Caco-2 (cell line): ENCODE measurements around the gene ACOXL. TPM values are rescaled to one million over a fixed set of nuclear protein-coding genes. Genes with fewer than 3 reads are reported as not detected.
"Not testable (repeated sequence)": the region's sequence is repeated elsewhere in the genome, so short reads cannot be mapped to it uniquely, and the experiment has no call there.

Experiments used
- BruUV-seq: library from RNA; stranded (reverse); fragments of 400-500 nt; replicated peaks from 2 replicates; lab custom pipeline; 2021; lab: Mats Ljungman, UMichigan
- CTCF ChIA-PET: fragments of 300-600 bp; sonication (Branson Sonifier 250); formaldehyde crosslinking; loops from one replicate; lab custom pipeline; 2022; ENCODE audit warnings: antibody characterized with exemption; lab: Charles Lee
- POLR2A ChIA-PET: fragments of 300-600 bp; sonication (Branson Sonifier 250); formaldehyde crosslinking; loops from one replicate; lab custom pipeline; 2022; ENCODE audit warnings: antibody characterized with exemption; lab: Charles Lee
- DNase-seq, 2 experiments: peaks; one replicate each; pipeline versions ENCODE4 v3.0.0 to v3.0.0-alpha.2; 2020 to 2022
- H3K27me3 ChIP-seq: replicated peaks from 2 replicates; pipeline ENCODE4 v1.6.0; 2011; ENCODE audit warnings: low read length; ENCODE audit not compliant: control insufficient read depth, insufficient read depth
- H3K36me3 ChIP-seq: 2 replicates; pipeline ENCODE4 v1.5.1; 2011; ENCODE audit warnings: low read length; ENCODE audit not compliant: control insufficient read depth, insufficient read depth
- H3K4me1 ChIP-seq: fragments of 250-450 bp; sonication (Bioruptor Pico); 2 replicates; pipeline ENCODE4 v1.5.1; 2020; ENCODE audit warnings: mild to moderate bottlenecking
- H3K4me3 ChIP-seq: 2 replicates; pipeline ENCODE4 v1.5.1; 2011; ENCODE audit warnings: low read depth, mild to moderate bottlenecking, control low read depth, low read length
- H3K9me3 ChIP-seq: fragments of 250-450 bp; sonication (Bioruptor Pico); 2 replicates; pipeline ENCODE4 v1.5.1; 2020; ENCODE audit warnings: mild to moderate bottlenecking, moderate library complexity
- H3K27ac Mint-ChIP-seq: one replicate; pipeline ENCODE4 v1.8.0; 2022; ENCODE audit warnings: mixed read lengths; ENCODE audit not compliant: unreplicated experiment
- H3K27me3 Mint-ChIP-seq: one replicate; pipeline ENCODE4 v1.8.0; 2022; ENCODE audit warnings: mixed read lengths; ENCODE audit not compliant: insufficient read depth, unreplicated experiment
- H3K36me3 Mint-ChIP-seq: one replicate; pipeline ENCODE4 v1.8.0; 2022; ENCODE audit warnings: mild to moderate bottlenecking, mixed read lengths; ENCODE audit not compliant: insufficient read depth, unreplicated experiment
- H3K4me1 Mint-ChIP-seq: one replicate; pipeline ENCODE4 v1.8.0; 2022; ENCODE audit warnings: low read depth, mixed read lengths; ENCODE audit not compliant: unreplicated experiment
- H3K4me3 Mint-ChIP-seq: one replicate; pipeline ENCODE4 v1.8.0; 2022; ENCODE audit warnings: mild to moderate bottlenecking, moderate library complexity, mixed read lengths; ENCODE audit not compliant: unreplicated experiment
- H3K9me3 Mint-ChIP-seq: one replicate; pipeline ENCODE4 v1.8.0; 2022; ENCODE audit warnings: mixed read lengths; ENCODE audit not compliant: unreplicated experiment
- intact Hi-C: fragments of 100-400 bp; cut with micrococcal nuclease; formaldehyde crosslinking; loops from one replicate; pipeline ENCODE4 v1.10.0; 2022; ENCODE audit not compliant: unreplicated experiment
- total RNA-seq: library from RNA; stranded (reverse); gene quantifications from 2 replicates; pipeline ENCODE4 v1.2.3, GENCODE V29; 2022
- TF ChIP-seq, protein P1 (sequence below), 2 experiments: fragments of 200-600 bp in 1 of 2; IDR thresholded peaks; 1 replicate in 1 of 2; 2 replicates in 1 of 2; pipeline versions ENCODE4 v1.5.1 to v1.8.0; 2011 to 2022; ENCODE audit warnings: antibody characterized with exemption in 1 of 2, control low read depth in 1 of 2, inconsistent platforms in 1 of 2, low read depth in 1 of 2, low read length in 1 of 2, mild to moderate bottlenecking in 1 of 2, moderate library complexity in 1 of 2; ENCODE audit not compliant: insufficient read depth in 1 of 2, severe bottlenecking in 1 of 2, unreplicated experiment in 1 of 2

Gene ACOXL
- total RNA-seq, 1 experiment from 2014 or later: 2.6 TPM

DNA sequence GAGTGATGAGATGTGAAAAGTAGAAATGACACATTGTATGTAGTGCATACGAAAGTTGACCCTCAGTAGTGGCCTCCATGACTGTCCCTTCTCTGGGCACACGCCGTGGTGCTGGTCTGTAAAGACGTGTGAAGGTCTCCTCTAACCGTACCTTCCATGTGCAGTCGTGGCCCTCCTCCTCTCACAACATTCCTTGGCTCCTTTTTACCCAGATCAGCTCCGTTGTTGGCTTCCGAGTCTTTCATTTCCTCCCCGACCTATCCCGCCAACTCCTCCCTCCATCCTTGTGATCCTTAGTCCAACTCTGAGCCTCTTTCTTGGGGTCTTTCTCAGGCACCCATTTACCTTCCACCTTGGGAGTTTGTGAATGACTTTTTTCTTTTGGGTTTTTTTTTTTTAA lies 227.9 kb downstream of the ACOXL start:
- CTCF ChIA-PET: no interaction called here
- TF ChIP-seq, protein P1, sequence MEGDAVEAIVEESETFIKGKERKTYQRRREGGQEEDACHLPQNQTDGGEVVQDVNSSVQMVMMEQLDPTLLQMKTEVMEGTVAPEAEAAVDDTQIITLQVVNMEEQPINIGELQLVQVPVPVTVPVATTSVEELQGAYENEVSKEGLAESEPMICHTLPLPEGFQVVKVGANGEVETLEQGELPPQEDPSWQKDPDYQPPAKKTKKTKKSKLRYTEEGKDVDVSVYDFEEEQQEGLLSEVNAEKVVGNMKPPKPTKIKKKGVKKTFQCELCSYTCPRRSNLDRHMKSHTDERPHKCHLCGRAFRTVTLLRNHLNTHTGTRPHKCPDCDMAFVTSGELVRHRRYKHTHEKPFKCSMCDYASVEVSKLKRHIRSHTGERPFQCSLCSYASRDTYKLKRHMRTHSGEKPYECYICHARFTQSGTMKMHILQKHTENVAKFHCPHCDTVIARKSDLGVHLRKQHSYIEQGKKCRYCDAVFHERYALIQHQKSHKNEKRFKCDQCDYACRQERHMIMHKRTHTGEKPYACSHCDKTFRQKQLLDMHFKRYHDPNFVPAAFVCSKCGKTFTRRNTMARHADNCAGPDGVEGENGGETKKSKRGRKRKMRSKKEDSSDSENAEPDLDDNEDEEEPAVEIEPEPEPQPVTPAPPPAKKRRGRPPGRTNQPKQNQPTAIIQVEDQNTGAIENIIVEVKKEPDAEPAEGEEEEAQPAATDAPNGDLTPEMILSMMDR (IDR thresholded peaks at IDR 0.05; ENCODE audit: insufficient read depth in 1 of 2, low read depth in 1 of 2, low read length in 1 of 2, severe bottlenecking in 1 of 2, unreplicated experiment in 1 of 2): no peak
- BruUV-seq: no TSS peak
- Mint-ChIP-seq H3K36me3 (no peaks in the 10 kb centered on the region), H3K27me3 (peaks cover 6% of the 10 kb centered on the region), H3K9me3 (no peaks in the 10 kb centered on the region), H3K27ac (no peak overlapping the region), H3K4me3 (no peak overlapping the region), H3K4me1 (no peaks in the 10 kb centered on the region)
- H3K27me3 ChIP-seq: no peaks in the 10 kb centered on the region
- POLR2A ChIA-PET: no interaction called here
- H3K4me1 ChIP-seq: no peaks in the 10 kb centered on the region
- no peak for DNase-seq
- intact Hi-C loops: no loop called here
- no peaks in the 10 kb centered on the region for H3K36me3 ChIP-seq
- no peaks in the 10 kb centered on the region for H3K9me3 ChIP-seq
- no peak overlapping the region for H3K4me3 ChIP-seq

GRCh38 chr2:110960954-110961353 lies 228.6 kb downstream of the ACOXL start:
- no peak overlapping the region for H3K4me3 Mint-ChIP-seq
- peaks cover 6% of the 10 kb centered on the region for H3K27me3 Mint-ChIP-seq
- H3K27ac Mint-ChIP-seq: no peak overlapping the region
- no peaks in the 10 kb centered on the region for H3K27me3 ChIP-seq
- POLR2A ChIA-PET: no interaction called here
- H3K36me3 ChIP-seq: no peaks in the 10 kb centered on the region
- no peaks in the 10 kb centered on the region for H3K36me3 Mint-ChIP-seq
- no peak for DNase-seq
- intact Hi-C loops: no loop called here
- TF ChIP-seq, protein P1 (IDR thresholded peaks at IDR 0.05; ENCODE audit: insufficient read depth in 1 of 2, low read depth in 1 of 2, low read length in 1 of 2, severe bottlenecking in 1 of 2, unreplicated experiment in 1 of 2): no peak
- no peaks in the 10 kb centered on the region for H3K4me1 ChIP-seq
- H3K9me3 ChIP-seq: no peaks in the 10 kb centered on the region
- no peaks in the 10 kb centered on the region for H3K9me3 Mint-ChIP-seq
- no peaks in the 10 kb centered on the region for H3K4me1 Mint-ChIP-seq
- CTCF ChIA-PET: no interaction called here
- BruUV-seq: no TSS peak
- no peak overlapping the region for H3K4me3 ChIP-seq

DNA sequence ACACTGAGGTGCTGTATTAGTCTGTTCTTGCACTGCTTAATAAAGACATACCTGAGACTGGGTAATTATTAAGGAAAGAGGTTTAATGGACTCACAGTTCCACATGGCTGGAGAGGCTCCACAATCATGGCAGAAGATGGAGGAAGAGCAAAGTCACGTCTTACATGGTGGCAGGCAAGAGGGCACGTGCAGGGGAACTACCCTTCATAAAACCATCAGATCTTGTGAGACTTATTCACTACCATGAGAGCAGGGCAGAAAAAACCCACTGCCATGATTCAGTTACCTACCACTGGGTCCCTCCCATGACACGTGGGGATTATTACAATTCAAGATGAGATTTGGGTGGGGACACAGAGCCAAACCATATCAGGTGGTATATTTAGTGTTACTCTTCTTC lies 229.3 kb downstream of the ACOXL start:
- intact Hi-C loops, DNase-seq, H3K4me1 ChIP-seq, H3K36me3 ChIP-seq, H3K4me1 Mint-ChIP-seq, H3K9me3 Mint-ChIP-seq, POLR2A ChIA-PET, H3K27me3 ChIP-seq, CTCF ChIA-PET, H3K4me3 ChIP-seq, H3K9me3 ChIP-seq, H3K4me3 Mint-ChIP-seq, BruUV-seq, H3K27ac Mint-ChIP-seq, H3K36me3 Mint-ChIP-seq, H3K27me3 Mint-ChIP-seq: not testable (repeated sequence)

GRCh38 chr2:110969696-110970095 lies 237.3 kb downstream of the ACOXL start:
- no TSS peak for BruUV-seq
- TF ChIP-seq, protein P1 (IDR thresholded peaks at IDR 0.05; ENCODE audit: insufficient read depth in 1 of 2, low read depth in 1 of 2, low read length in 1 of 2, severe bottlenecking in 1 of 2, unreplicated experiment in 1 of 2): no peak
- H3K4me3 ChIP-seq: no peak overlapping the region
- ChIA-PET CTCF (no interaction called here), POLR2A (interaction anchor here (0.7 kb wide), 1 partner anchor 225 kb away, joined by 4 read pairs; no protein-coding TSS in a partner anchor)
- H3K4me3 Mint-ChIP-seq: no peak overlapping the region
- peaks cover 4% of the 10 kb centered on the region; the same call in 1 of the 2 replicates for H3K9me3 ChIP-seq
- peaks cover 9% of the 10 kb centered on the region for H3K27me3 Mint-ChIP-seq
- H3K36me3 ChIP-seq: no peaks in the 10 kb centered on the region
- H3K4me1 Mint-ChIP-seq: no peaks in the 10 kb centered on the region
- H3K27me3 ChIP-seq: no peaks in the 10 kb centered on the region
- no peaks in the 10 kb centered on the region for H3K4me1 ChIP-seq
- H3K9me3 Mint-ChIP-seq: peaks cover 16% of the 10 kb centered on the region
- H3K27ac Mint-ChIP-seq: no peak overlapping the region
- no peaks in the 10 kb centered on the region for H3K36me3 Mint-ChIP-seq
- no peak for DNase-seq
- intact Hi-C loops: no loop called here
